ENCODE results near the gene LRRC47. TPM values are rescaled to one million over a fixed set of nuclear protein-coding genes. Genes with fewer than 3 reads are reported as not detected.

Gene LRRC47
- total RNA-seq, 1 donor, result 22.9 TPM

GRCh38 chr1:3733883-3734589, 62.3 kb downstream of the LRRC47 start:
- no peak for TF ChIP-seq CTCF (IDR thresholded peaks at IDR 0.05; ENCODE audit: insufficient read depth, low read length)
- H3K4me3 ChIP-seq (ENCODE audit: low read depth, low read length), result no peak overlapping the region
- DNase-seq (ENCODE audit: low read depth), result no peak

GRCh38 chr1:3733094-3733882, 63.0 kb downstream of the LRRC47 start:
- no peak overlapping the region for H3K4me3 ChIP-seq (ENCODE audit: low read depth, low read length)
- no peak for TF ChIP-seq CTCF (IDR thresholded peaks at IDR 0.05; ENCODE audit: insufficient read depth, low read length)
- DNase-seq (ENCODE audit: low read depth), result no peak

- DNase-seq (ENCODE audit: low read depth), result no peak
- peak; percentile 5 for TF ChIP-seq CTCF (IDR thresholded peaks at IDR 0.05; ENCODE audit: insufficient read depth, low read length)
These were observed 63.7 kb downstream of the LRRC47 start for GRCh38 chr1:3732434-3733093.

GRCh38 chr1:3731583-3732433, 64.5 kb downstream of the LRRC47 start:
- DNase-seq (ENCODE audit: low read depth), result no peak
- H3K4me3 ChIP-seq (ENCODE audit: low read depth, low read length), result no peak overlapping the region
- TF ChIP-seq CTCF (IDR thresholded peaks at IDR 0.05; ENCODE audit: insufficient read depth, low read length), result no peak

More at GRCh38 chr1:3732434-3733093, 63.7 kb downstream of the LRRC47 start:
- H3K4me3 ChIP-seq (ENCODE audit: low read depth, low read length), result no peak overlapping the region

- no peak for TF ChIP-seq CTCF (IDR thresholded peaks at IDR 0.05; ENCODE audit: insufficient read depth, low read length)
- no peak overlapping the region for H3K4me3 ChIP-seq (ENCODE audit: low read depth, low read length)
- no peak for DNase-seq (ENCODE audit: low read depth)
These were observed 65.6 kb downstream of the LRRC47 start for GRCh38 chr1:3730543-3731247.
